HG03558 (cell line): ENCODE measurements around the gene TRAF3IP3.

ENCODE experiments used
- ATAC-seq: cut with Tn5 transposase; IDR thresholded peaks from one replicate; pipeline ENCODE4 v1.9.1; 2021; ENCODE audit warnings: moderate number of reproducible peaks; ENCODE audit not compliant: unreplicated experiment; ENCODE audit errors: extremely low read depth

TRAF3IP3 gene

DNA sequence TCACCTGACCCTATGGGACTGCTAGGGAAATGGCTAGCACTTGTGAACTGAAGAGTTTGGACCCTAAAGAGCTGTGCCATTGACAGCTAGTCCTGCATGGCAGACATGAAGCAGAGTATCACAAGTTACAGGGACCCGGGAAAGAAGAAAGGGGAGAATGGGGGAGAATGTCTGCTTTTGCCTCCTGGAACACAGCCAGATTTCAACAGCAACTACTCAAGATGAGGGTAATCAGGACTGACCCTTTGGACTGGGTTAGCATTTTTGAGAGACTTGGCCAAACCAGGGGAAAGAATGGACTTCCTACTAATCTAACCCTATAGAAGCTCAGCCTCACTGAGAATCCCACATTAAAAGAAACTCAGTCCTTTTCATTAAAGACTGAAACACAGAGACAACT is 63.2 kb downstream of the TRAF3IP3 start:
- ATAC-seq, result no peak

DNA sequence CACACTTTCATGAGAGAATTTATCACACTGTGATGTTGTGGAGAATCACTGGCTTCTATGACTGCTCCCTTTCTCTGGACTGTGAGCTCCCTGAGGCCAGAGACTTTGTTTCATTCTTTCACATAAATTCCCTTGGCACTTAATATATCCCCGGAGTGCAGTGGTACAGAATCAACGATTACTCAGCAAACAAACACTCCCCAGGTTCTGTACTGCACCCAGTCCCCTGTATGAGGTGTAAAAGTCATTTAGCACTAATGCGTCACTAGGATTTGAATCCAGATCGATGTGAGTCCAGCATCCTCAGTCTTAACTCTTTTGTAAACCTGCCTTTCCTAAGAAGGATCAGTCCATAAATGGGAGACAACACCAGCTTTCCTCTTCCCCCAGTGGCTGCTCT is 65.1 kb downstream of the TRAF3IP3 start:
- ATAC-seq, result no peak

DNA sequence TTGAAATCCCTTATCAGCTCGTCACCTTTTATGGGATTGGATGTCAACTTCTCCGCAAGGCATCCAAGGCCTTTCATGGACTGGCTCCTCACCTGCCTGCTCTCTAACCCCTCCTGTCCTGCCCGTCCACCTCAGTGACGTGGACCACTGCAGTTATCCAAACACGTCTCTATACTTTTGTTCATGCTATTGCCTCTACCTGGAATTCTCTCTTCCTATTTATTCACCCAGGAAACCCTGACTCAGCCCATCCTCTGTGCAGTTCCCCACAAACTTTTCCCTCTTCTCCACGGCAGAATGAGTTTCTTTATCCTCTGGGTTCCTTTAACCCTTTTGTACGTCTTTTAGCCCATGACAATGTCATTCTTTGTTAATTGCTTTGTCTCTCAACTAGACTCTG is 66.9 kb downstream of the TRAF3IP3 start:
- no peak for ATAC-seq

DNA sequence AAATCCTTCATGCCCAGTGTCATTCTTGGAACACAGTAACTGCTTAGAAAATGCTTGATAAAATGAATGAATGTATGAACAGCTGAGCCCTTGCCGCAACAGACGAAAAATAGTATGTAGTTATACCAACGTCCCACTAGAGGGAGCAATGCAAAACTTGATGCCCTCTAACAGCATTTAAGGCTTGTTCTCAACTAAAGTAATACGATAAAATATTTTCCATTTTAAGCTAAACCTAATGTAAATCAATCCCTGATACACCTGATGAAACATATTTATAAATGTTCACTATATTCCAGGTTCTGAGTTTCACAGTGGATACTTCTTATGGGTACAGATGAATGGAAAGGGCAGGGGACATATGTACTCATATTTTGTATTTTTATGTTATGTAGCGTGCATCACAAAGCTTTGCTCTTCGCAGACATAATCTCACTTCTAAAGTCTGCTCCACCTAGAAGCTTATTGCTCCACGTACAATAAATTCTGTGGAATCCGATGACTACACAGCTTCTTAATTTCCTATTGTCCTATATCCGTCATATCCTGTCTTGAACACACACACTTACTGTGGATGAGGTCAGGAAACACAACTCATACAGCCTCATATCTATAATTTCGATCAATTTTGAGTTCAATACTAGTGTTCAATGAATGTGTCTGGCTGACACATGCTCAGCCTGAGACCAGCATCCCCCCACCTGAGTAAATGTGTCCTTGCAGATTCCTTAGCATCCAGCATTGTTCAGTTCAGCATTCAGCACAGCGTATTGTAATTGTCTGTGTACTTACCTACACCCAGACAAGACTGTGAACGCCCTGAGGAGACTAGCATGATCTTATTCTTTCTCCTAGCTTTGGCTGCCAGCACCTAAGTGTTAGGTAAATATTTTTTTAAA is 67.5 kb downstream of the TRAF3IP3 start:
- no peak for ATAC-seq

DNA sequence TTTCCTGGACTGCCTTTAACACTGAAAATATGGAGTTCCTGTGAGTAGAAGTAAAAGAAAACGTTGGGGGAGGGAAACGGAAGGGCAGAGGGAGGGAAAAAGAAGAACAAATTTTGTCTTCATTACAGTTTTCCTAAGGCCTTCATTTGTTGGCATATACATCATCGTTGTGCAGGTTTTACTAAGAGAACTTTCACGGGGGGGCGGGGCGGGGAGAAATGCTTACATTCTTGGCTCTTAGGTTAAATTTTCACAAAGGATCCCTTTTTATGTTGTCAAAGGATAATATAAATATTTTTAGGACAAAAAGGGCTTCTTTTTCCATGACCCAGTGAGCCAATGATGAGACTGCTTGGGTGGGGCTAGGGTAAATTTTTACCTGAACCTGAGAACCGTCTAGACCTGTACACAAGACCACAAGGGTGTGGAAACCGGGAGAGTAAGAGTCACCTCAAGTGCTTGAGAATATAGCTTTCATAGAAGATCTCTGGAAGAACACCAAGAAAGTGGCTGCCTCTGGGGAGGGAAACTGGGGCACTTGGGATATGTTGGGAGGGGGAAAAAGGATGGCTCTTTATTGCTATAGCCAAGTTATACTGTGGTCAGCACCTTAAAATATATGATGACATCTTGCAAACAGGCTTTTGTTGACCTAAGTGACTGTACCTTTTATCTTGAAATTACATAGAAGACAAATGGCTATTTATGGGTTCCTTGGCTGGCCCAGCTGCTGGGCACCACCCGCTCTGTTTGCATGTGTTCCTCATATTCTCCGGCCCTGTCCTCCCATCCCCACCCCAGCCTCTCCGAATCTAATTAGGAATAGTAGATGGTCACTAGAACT is 70.0 kb downstream of the TRAF3IP3 start:
- ATAC-seq, result no peak

DNA sequence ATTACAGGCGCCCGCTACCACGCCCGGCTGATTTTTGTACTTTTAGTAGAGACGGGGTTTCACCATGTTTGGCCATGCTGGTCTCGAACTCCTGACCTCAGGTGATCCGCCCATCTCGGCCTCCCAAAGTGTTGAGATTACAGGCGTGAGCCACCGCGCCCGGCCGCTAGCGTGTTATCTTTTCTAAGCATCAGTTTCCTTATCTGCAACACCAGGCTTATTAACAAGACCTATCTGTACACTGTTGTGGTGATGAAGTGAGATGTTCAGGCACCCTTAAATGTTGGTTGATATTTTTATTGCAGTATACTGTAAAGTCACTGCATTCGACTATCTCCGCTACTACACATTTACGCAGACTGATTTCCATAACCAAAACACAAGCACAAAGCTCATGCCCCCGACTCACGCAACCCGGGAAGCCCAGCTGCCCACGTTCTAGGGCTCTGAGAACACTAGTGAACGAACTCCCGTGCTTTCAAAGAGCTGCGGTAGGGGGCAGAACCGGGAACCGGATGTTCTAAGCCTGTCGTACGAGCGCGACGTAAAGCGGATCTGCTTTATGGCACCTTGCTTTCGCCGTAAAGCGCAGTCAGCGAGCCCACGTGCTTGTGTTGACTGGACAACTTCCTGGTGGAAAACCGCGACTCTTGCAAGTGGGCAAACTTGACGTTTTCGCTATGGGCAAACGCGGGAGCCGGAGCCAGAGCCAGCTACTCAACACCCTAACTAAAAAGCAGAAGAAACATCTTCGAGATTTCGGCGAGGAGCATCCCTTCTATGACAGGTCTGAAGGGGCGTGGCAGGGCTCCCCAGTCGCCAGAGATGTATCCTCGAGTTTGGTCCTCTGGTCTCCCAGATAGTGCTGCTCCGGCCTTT is 71.8 kb downstream of the TRAF3IP3 start, which contains the start of gene UTP25:
UTP25 (plus strand) TSS at position 589 of the 879 bp plus-strand sequence; CDS start at position 681, 92 bp downstream.
- peak; percentile 82 for ATAC-seq

DNA sequence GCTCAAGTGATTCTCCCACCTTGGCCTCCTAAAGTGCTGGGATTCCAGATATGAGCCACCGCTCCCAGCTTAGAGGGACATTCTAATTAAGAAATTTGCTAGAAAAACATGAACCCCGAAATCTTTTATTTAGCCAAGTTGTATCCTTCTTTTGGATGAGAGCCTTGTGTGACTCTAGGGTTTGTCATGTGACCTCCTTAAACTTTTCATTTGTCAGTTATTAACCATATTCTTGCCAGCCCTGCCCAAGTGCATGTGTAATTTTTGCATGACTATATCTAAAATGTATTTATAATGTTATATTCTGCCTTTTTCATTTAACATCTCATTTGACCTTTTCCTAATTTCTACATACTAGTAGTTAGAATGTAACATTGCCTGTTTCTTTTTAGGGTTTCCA is 73.9 kb downstream of the TRAF3IP3 start:
- ATAC-seq, result no peak

DNA sequence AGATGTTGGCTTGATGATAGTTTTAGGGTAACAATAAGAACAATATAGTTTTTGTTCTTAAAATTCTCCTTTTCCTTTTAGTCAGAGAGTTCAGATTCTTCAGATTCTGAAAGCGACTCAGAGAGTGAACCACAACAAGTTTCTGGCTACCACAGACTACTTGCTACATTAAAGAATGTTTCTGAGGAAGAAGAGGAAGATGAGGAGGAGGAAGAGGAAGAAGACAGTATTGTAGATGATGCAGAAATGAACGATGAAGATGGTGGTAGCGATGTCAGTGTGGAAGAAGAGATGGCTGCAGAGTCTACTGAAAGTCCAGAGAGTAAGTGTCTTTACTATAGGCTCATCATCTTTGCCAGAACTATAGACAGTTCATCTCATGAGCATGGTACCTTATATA is 74.9 kb downstream of the TRAF3IP3 start:
- ATAC-seq, result no peak

DNA sequence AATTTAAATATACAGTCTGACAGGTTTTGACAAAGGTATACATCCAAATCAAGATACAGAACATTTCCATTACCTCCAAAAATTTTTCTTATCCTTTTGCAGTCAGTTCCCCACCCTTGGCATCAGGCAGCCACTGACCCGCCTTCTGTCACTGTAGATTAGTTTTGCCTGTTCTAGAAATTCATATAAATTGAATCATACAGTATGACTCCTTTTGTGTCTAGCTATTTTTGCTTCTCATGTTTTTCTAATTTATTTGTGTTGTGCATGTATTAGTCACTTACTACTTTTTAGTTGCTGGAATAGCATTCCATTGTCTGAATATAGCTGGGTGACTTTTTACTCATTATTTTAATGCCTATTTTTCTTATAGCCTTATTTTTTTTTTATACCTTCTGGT is 75.8 kb downstream of the TRAF3IP3 start:
- ATAC-seq, result no peak
